ENCODE measurements around the gene UGP2.

DNA sequence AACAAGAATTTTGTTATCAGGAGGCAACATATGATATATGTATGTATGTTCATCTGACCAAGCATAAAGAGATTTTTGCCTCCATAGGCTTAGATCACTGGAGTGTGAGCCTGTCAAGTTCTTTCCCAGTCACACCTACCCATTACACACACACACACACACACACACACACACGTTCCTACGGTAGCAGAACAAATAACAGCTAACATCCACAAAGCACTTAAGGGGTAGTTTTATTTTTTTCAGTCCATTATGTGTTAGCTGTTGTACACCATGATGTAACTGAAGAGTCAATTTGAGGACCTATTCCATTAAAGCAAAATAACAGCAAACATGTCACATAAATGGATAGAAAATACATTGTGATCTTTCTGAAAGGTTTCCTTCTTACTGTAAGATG lies 39.5 kb downstream of the UGP2 start:
- TF ChIP-seq CTCF (IDR thresholded peaks at IDR 0.05) (no peak), EP300 (IDR thresholded peaks at IDR 0.05) (no peak)
